Panc1 (cell line): ENCODE measurements around the gene PSMA2. TPM values are rescaled to one million over a fixed set of nuclear protein-coding genes. Genes with fewer than 3 reads are reported as not detected.

Experiments used
- ATAC-seq: fragments of 200-7000 bp; cut with Tn5 transposase; 2 replicates; pipeline ENCODE4 v1.9.1; 2020; ENCODE audit warnings: mild to moderate bottlenecking, moderate library complexity
- BruUV-seq: library from RNA; stranded (reverse); fragments of 400-500 nt; replicated peaks from 2 replicates; lab custom pipeline; 2021; lab: Mats Ljungman, UMichigan
- CTCF ChIA-PET: fragments of 300-600 bp; sonication (Branson Sonifier 250); formaldehyde crosslinking; loops from one replicate; lab custom pipeline; 2022; ENCODE audit warnings: antibody characterized with exemption; lab: Charles Lee
- POLR2A ChIA-PET: fragments of 300-600 bp; sonication (Branson Sonifier 250); formaldehyde crosslinking; loops from one replicate; lab custom pipeline; 2022; ENCODE audit warnings: antibody characterized with exemption; lab: Charles Lee
- DNase-seq: peaks from one replicate; pipeline ENCODE4 v3.0.0-alpha.2; 2010; ENCODE audit warnings: low read depth, low spot score
- H3K27ac ChIP-seq: 2 replicates; pipeline ENCODE4 v1.5.1; 2011; ENCODE audit warnings: mild to moderate bottlenecking, low read length, inconsistent platforms
- H3K27me3 ChIP-seq: fragments of 200-500 bp; sonication (Bioruptor generic); 2 replicates; pipeline ENCODE4 v1.6.0; 2014; ENCODE audit warnings: low read length, inconsistent platforms; ENCODE audit not compliant: control insufficient read depth, insufficient read depth
- H3K36me3 ChIP-seq: fragments of 200-500 bp; sonication (Bioruptor generic); 2 replicates; pipeline ENCODE4 v1.5.1; 2014; ENCODE audit warnings: inconsistent platforms, mild to moderate bottlenecking, low read length, moderate library complexity; ENCODE audit not compliant: control insufficient read depth, insufficient read depth
- H3K4me1 ChIP-seq: 2 replicates; pipeline ENCODE4 v1.5.1; 2011; ENCODE audit warnings: inconsistent platforms, mild to moderate bottlenecking, low read length, moderate library complexity; ENCODE audit not compliant: control insufficient read depth, insufficient read depth
- H3K4me3 ChIP-seq, 2 experiments: 2 replicates each; pipeline ENCODE4 v1.5.1; 2011 to 2012; ENCODE audit warnings: low read depth in 2 of 2, low read length in 2 of 2, mild to moderate bottlenecking in 2 of 2, inconsistent platforms in 1 of 2, moderate library complexity in 1 of 2
- H3K9me3 ChIP-seq: fragments of 200-500 bp; sonication (Bioruptor generic); 2 replicates; pipeline ENCODE4 v1.5.1; 2014; ENCODE audit warnings: low read depth, mild to moderate bottlenecking, inconsistent platforms, low read length, moderate library complexity; ENCODE audit not compliant: control insufficient read depth, insufficient read depth
- CTCF ChIP-seq: fragments of 450-650 bp; IDR thresholded peaks from 2 replicates; pipeline ENCODE4 v1.5.1; 2017; ENCODE audit warnings: mild to moderate bottlenecking
- POLR2AphosphoS5 ChIP-seq: IDR thresholded peaks from 2 replicates; pipeline ENCODE4 v1.6.1; 2012; ENCODE audit warnings: mild to moderate bottlenecking, low read depth, low read length, moderate library complexity
- REST ChIP-seq, 2 experiments: IDR thresholded peaks; 2 replicates each; pipeline ENCODE4 v1.6.1; 2011 to 2012; ENCODE audit warnings: low read depth in 2 of 2, control low read depth in 1 of 2, low read length in 1 of 2, mild to moderate bottlenecking in 1 of 2, moderate library complexity in 1 of 2; ENCODE audit not compliant: insufficient read depth in 1 of 2
- SIN3A ChIP-seq: IDR thresholded peaks from 2 replicates; pipeline ENCODE4 v1.6.1; 2012; ENCODE audit warnings: low read depth, mild to moderate bottlenecking, low read length, moderate library complexity, borderline replicate concordance; ENCODE audit not compliant: insufficient read depth
- TCF7L2 ChIP-seq: IDR thresholded peaks from 2 replicates; pipeline ENCODE4 v1.6.1; 2011; ENCODE audit warnings: mild to moderate bottlenecking, low read depth, low read length, inconsistent platforms
- in situ Hi-C: cut with HindIII; loops from 2 replicates; pipeline ENCODE4 v1.10.0; 2016; ENCODE audit warnings: low sequenced_read_pairs, low pct_unique_long_range_greater_than_20kb
- intact Hi-C: fragments of 100-400 bp; cut with micrococcal nuclease; formaldehyde crosslinking; loops from one replicate; pipeline ENCODE4 v1.10.0; 2022; ENCODE audit not compliant: unreplicated experiment
- total RNA-seq: library from RNA; stranded (reverse); gene quantifications from one replicate; pipeline ENCODE4 v1.2.1, GENCODE V29; 2021; ENCODE audit not compliant: unreplicated experiment

Gene PSMA2
- total RNA-seq, 1 experiment from 2014 or later = 180 TPM

- DNase-seq (no peak), ATAC-seq (no peak)
- Histone ChIP-seq H3K27me3 (peaks cover 5% of the 10 kb centered on the region; the same call in 1 of the 2 replicates), H3K4me1 (no peaks in the 10 kb centered on the region), H3K36me3 (no peaks in the 10 kb centered on the region), H3K27ac (no peak overlapping the region), H3K9me3 (peaks cover 3% of the 10 kb centered on the region; the same call in 1 of the 2 replicates), H3K4me3 (no peak overlapping the region)
- BruUV-seq = no TSS peak
- intact Hi-C loops (no loop called here), in situ Hi-C loops (no loop called here)
- ChIA-PET CTCF (no interaction called here), POLR2A (no interaction called here)
- TF ChIP-seq CTCF (no peak), REST (IDR thresholded peaks at IDR 0.05; ENCODE audit: insufficient read depth in 1 of 2, low read depth in 2 of 2, low read length in 1 of 2) (no peak), POLR2AphosphoS5 (no peak), TCF7L2 (no peak), SIN3A (no peak)
Measured at GRCh38 chr7:42959549-42959948, 27.6 kb upstream of the PSMA2 start.

GRCh38 chr7:42956062-42956461 lies 24.1 kb upstream of the PSMA2 start:
- ChIA-PET CTCF (no interaction called here), POLR2A (no interaction called here)
- intact Hi-C loops = no loop called here
- in situ Hi-C loops = no loop called here
- no peaks in the 10 kb centered on the region for H3K4me1 ChIP-seq
- H3K4me3 ChIP-seq = no peak overlapping the region
- H3K9me3 ChIP-seq = peaks cover 3% of the 10 kb centered on the region; the same call in 1 of the 2 replicates
- H3K36me3 ChIP-seq = no peaks in the 10 kb centered on the region
- H3K27me3 ChIP-seq = no peaks in the 10 kb centered on the region
- no peak for ATAC-seq
- H3K27ac ChIP-seq = no peak overlapping the region
- TF ChIP-seq POLR2AphosphoS5 (no peak), TCF7L2 (no peak), SIN3A (no peak), REST (IDR thresholded peaks at IDR 0.05; ENCODE audit: insufficient read depth in 1 of 2, low read depth in 2 of 2, low read length in 1 of 2) (no peak), CTCF (no peak)
- no peak for DNase-seq
- BruUV-seq = no TSS peak
